Measurements from ENCODE around the gene CD6. TPM values are rescaled to one million over a fixed set of nuclear protein-coding genes. Genes with fewer than 3 reads are reported as not detected.

Gene CD6
- total and polyA plus RNA-seq, 2 donors (not counting 3 experiments of a cell fraction or from before 2014, with no cell fraction given) = not detected

- Histone ChIP-seq H3K27me3 (ENCODE audit: control insufficient read depth in 2 of 2, insufficient read depth in 2 of 2, low read length in 2 of 2) (peaks cover 24 to 27% of the 10 kb centered on the region in 2 experiments), H4K20me1 (replicated peaks; ENCODE audit: control insufficient read depth, extremely low read depth, insufficient read depth, low read length) (no peaks in the 10 kb centered on the region), H3K9me3 (replicated peaks; ENCODE audit: control insufficient read depth, insufficient read depth, low read length) (no peaks in the 10 kb centered on the region), H3K4me3 (replicated peaks in 1 of 3; ENCODE audit: insufficient read depth in 1 of 3, low read depth in 1 of 3, low read length in 3 of 3) (no peak overlapping the region), H3K79me2 (ENCODE audit: control insufficient read depth, insufficient read depth, low read length) (no peaks in the 10 kb centered on the region), H3K4me2 (ENCODE audit: insufficient read depth, low read length) (no peak overlapping the region), H3K9me1 (replicated peaks; ENCODE audit: control insufficient read depth, extremely low read depth, insufficient read depth, low read length) (no peaks in the 10 kb centered on the region), H3K4me1 (ENCODE audit: control insufficient read depth, extremely low read depth, insufficient read depth, low read length) (no peaks in the 10 kb centered on the region), H3K27ac (ENCODE audit: insufficient read depth, low read depth, low read length) (no peak overlapping the region), H3K9ac (replicated peaks; ENCODE audit: extremely low read depth, insufficient read depth, low read length) (no peak overlapping the region), H2AFZ (ENCODE audit: low read depth, low read length) (no peak overlapping the region), H3K36me3 (ENCODE audit: control insufficient read depth in 2 of 2, extremely low read depth in 1 of 2, insufficient read depth in 2 of 2, low read length in 2 of 2) (no peaks in the 10 kb centered on the region)
- TF ChIP-seq POLR2AphosphoS5 (IDR thresholded peaks at IDR 0.05; ENCODE audit: insufficient read depth, low read depth, low read length) (no peak), EZH2 (IDR thresholded peaks at IDR 0.05; ENCODE audit: borderline replicate concordance, low read depth, low read length, severe bottlenecking) (no peak)
- no peak for DNase-seq (ENCODE audit: low read depth, low spot score)
- BruUV-seq (replicated peaks) = no TSS peak
- dilution Hi-C loops (cut with MboI; ENCODE audit: extremely low pct_ligation_motif_present, low sequenced_read_pairs) = no loop called here
- POLR2A ChIA-PET = interaction anchor here (0.6 kb wide), 1 partner anchor 102 kb away, joined by 3 read pairs; no protein-coding TSS in a partner anchor
- intact Hi-C loops (cut with micrococcal nuclease) = no loop called here
- no peak for FAIRE-seq
- CTCF ChIA-PET = no interaction called here
Observed at GRCh38 chr11:61011950-61012736, 40.7 kb downstream of the CD6 start.

DNA sequence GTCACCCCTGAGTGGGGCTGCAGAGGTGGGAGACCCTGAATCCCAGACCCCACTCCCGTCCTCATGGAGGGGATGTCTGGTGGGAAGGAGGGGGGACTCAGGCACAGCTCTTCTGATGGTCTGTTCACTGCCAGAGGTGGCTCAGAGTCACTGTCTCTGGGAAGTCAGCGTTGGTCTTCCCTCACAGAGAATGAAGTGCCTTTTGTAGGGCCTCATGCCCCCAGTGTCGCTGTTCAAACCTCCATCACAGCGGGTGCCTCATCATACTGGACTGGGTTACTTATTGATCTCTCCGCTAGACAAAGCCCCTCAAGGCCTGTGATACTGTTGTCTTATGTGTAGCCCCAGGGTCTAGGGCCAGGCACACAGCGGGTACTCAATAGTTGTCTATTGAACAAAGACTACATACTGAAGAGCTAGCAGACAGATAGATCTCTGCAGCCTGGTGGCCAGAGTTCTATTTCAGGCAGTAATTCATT, 41.3 kb downstream of the CD6 start:
- FAIRE-seq = no peak
- H2AFZ ChIP-seq (ENCODE audit: low read depth, low read length) = no peak overlapping the region

More for the DNA sequence above, 41.3 kb downstream of the CD6 start:
- Histone ChIP-seq H3K4me3 (replicated peaks in 1 of 3; ENCODE audit: insufficient read depth in 1 of 3, low read depth in 1 of 3, low read length in 3 of 3) (no peak overlapping the region), H3K79me2 (ENCODE audit: control insufficient read depth, insufficient read depth, low read length) (no peaks in the 10 kb centered on the region), H3K4me2 (ENCODE audit: insufficient read depth, low read length) (no peak overlapping the region), H4K20me1 (replicated peaks; ENCODE audit: control insufficient read depth, extremely low read depth, insufficient read depth, low read length) (no peaks in the 10 kb centered on the region), H3K9me3 (replicated peaks; ENCODE audit: control insufficient read depth, insufficient read depth, low read length) (no peaks in the 10 kb centered on the region), H3K36me3 (ENCODE audit: control insufficient read depth in 2 of 2, extremely low read depth in 1 of 2, insufficient read depth in 2 of 2, low read length in 2 of 2) (no peaks in the 10 kb centered on the region), H3K9ac (replicated peaks; ENCODE audit: extremely low read depth, insufficient read depth, low read length) (no peak overlapping the region), H3K4me1 (ENCODE audit: control insufficient read depth, extremely low read depth, insufficient read depth, low read length) (no peaks in the 10 kb centered on the region), H3K27ac (ENCODE audit: insufficient read depth, low read depth, low read length) (no peak overlapping the region), H3K9me1 (replicated peaks; ENCODE audit: control insufficient read depth, extremely low read depth, insufficient read depth, low read length) (no peaks in the 10 kb centered on the region), H3K27me3 (ENCODE audit: control insufficient read depth in 2 of 2, insufficient read depth in 2 of 2, low read length in 2 of 2) (peaks cover 17 to 24% of the 10 kb centered on the region in 2 experiments)
- ChIA-PET POLR2A (interaction anchor here (0.6 kb wide), 1 partner anchor 102 kb away, joined by 3 read pairs; no protein-coding TSS in a partner anchor), CTCF (no interaction called here)
- intact Hi-C loops (cut with micrococcal nuclease) = no loop called here
- no peak for DNase-seq (ENCODE audit: low read depth, low spot score)
- TF ChIP-seq EZH2 (IDR thresholded peaks at IDR 0.05; ENCODE audit: borderline replicate concordance, low read depth, low read length, severe bottlenecking) (no peak), POLR2A (IDR thresholded peaks at IDR 0.05; ENCODE audit: low read depth, low read length) (no peak), CTCF (IDR thresholded peaks at IDR 0.05; ENCODE audit: extremely low read depth in 1 of 2, insufficient read depth in 1 of 2, low read depth in 1 of 2, low read length in 2 of 2) (no peak), MYC (IDR thresholded peaks at IDR 0.05; ENCODE audit: low read depth, low read length) (no peak), POLR2AphosphoS5 (IDR thresholded peaks at IDR 0.05; ENCODE audit: insufficient read depth, low read depth, low read length) (no peak), FOS (IDR thresholded peaks at IDR 0.05; ENCODE audit: borderline replicate concordance, insufficient read depth, low read length) (no peak), GATA2 (IDR thresholded peaks at IDR 0.05; ENCODE audit: insufficient read depth, insufficient read length, low read depth, low read length) (no peak), JUN (IDR thresholded peaks at IDR 0.05; ENCODE audit: borderline replicate concordance, insufficient read depth, insufficient read length, low read depth) (no peak)
- TF ChIP-seq, protein P1, sequence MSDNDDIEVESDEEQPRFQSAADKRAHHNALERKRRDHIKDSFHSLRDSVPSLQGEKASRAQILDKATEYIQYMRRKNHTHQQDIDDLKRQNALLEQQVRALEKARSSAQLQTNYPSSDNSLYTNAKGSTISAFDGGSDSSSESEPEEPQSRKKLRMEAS (IDR thresholded peaks at IDR 0.05; ENCODE audit: insufficient read depth, insufficient read length) = no peak
- no TSS peak for BruUV-seq (replicated peaks)
- dilution Hi-C loops (cut with MboI; ENCODE audit: extremely low pct_ligation_motif_present, low sequenced_read_pairs) = no loop called here
